Activated naive CD8-positive, alpha-beta T cell treated with anti-CD3 and anti-CD28 coated beads, Interleukin-2, amount 50 U/mL, for 24 hours (primary cell): Measurements from ENCODE around the gene OR2H1.
"Not testable (repeated sequence)": the region's sequence is repeated elsewhere in the genome, so short reads cannot be mapped to it uniquely, and the experiment has no call there.

Source experiments
- ATAC-seq: fragments of 150-1000 bp; cut with Tn5 transposase; one replicate; pipeline ENCODE4 v1.10.0; 2021
- DNase-seq: peaks from one replicate; pipeline ENCODE4 v3.0.0; 2021
- H3K27ac Mint-ChIP-seq: one replicate; pipeline ENCODE4 v1.8.0; 2021; ENCODE audit warnings: mild to moderate bottlenecking, mixed read lengths
- H3K27me3 Mint-ChIP-seq: one replicate; pipeline ENCODE4 v1.8.0; 2021; ENCODE audit warnings: mixed read lengths
- H3K36me3 Mint-ChIP-seq: one replicate; pipeline ENCODE4 v1.8.0; 2021; ENCODE audit warnings: low read depth, mixed read lengths
- H3K4me1 Mint-ChIP-seq: one replicate; pipeline ENCODE4 v1.8.0; 2021; ENCODE audit warnings: mixed read lengths
- H3K4me3 Mint-ChIP-seq: one replicate; pipeline ENCODE4 v1.8.0; 2021; ENCODE audit warnings: mild to moderate bottlenecking, moderate library complexity, mixed read lengths
- H3K9me3 Mint-ChIP-seq: one replicate; pipeline ENCODE4 v1.8.0; 2021; ENCODE audit warnings: mixed read lengths

Gene OR2H1

GRCh38 chr6:29456971-29457370, at the start of gene OR2H1, which contains the start of gene OR11A1:
Gene OR2H1, plus strand, starts transcription at chr6:29457155. Its CDS starts 4,615 bp downstream, at chr6:29461770.
Gene OR11A1, minus strand, starts transcription at chr6:29457071. Its CDS starts 29,430 bp downstream, at chr6:29427641.
- DNase-seq (no peak), ATAC-seq (no peak)
- no peak within 1 kb of the TSS for H3K27ac Mint-ChIP-seq
- H3K27me3 Mint-ChIP-seq = peaks cover 9% of the 10 kb centered on the region
- no peaks in the 10 kb centered on the region for H3K36me3 Mint-ChIP-seq
- H3K4me3 Mint-ChIP-seq = no peak within 1 kb of the TSS
- no peaks in the 10 kb centered on the region for H3K9me3 Mint-ChIP-seq
- H3K4me1 Mint-ChIP-seq = no peaks in the 10 kb centered on the region

GRCh38 chr6:29414588-29414987, 42.4 kb upstream of the OR2H1 start, which contains the start of gene OR12D1:
Gene OR12D1, plus strand, starts transcription at chr6:29414928.
- H3K9me3 Mint-ChIP-seq = peaks cover 20% of the 10 kb centered on the region
- no peak for ATAC-seq
- no peak for DNase-seq
- H3K27me3 Mint-ChIP-seq = peaks cover 33% of the 10 kb centered on the region
- no peaks in the 10 kb centered on the region for H3K4me1 Mint-ChIP-seq
- no peak within 1 kb of the TSS for H3K4me3 Mint-ChIP-seq
- no peaks in the 10 kb centered on the region for H3K36me3 Mint-ChIP-seq
- no peak within 1 kb of the TSS for H3K27ac Mint-ChIP-seq

- Mint-ChIP-seq H3K9me3 (no peaks in the 10 kb centered on the region), H3K36me3 (no peaks in the 10 kb centered on the region), H3K27me3 (peaks cover 28% of the 10 kb centered on the region), H3K27ac (no peak overlapping the region), H3K4me1 (no peaks in the 10 kb centered on the region), H3K4me3 (no peak overlapping the region)
- no peak for ATAC-seq
- no peak for DNase-seq
These were observed 37.4 kb upstream of the OR2H1 start for GRCh38 chr6:29419516-29419915.

- no peak for ATAC-seq
- Mint-ChIP-seq H3K4me1 (no peaks in the 10 kb centered on the region), H3K27me3 (peaks cover 32% of the 10 kb centered on the region), H3K9me3 (no peaks in the 10 kb centered on the region), H3K27ac (no peak overlapping the region), H3K4me3 (no peak overlapping the region), H3K36me3 (no peaks in the 10 kb centered on the region)
- no peak for DNase-seq
These were observed 32.8 kb upstream of the OR2H1 start for GRCh38 chr6:29424168-29424567.

GRCh38 chr6:29424575-29424974, 32.4 kb upstream of the OR2H1 start:
- Mint-ChIP-seq H3K9me3 (no peaks in the 10 kb centered on the region), H3K27me3 (peaks cover 35% of the 10 kb centered on the region), H3K36me3 (no peaks in the 10 kb centered on the region), H3K4me1 (no peaks in the 10 kb centered on the region), H3K27ac (no peak overlapping the region), H3K4me3 (no peak overlapping the region)
- no peak for DNase-seq
- ATAC-seq = peak; percentile 28

GRCh38 chr6:29425075-29425474, 31.9 kb upstream of the OR2H1 start:
- Mint-ChIP-seq H3K9me3 (no peaks in the 10 kb centered on the region), H3K4me3 (no peak overlapping the region), H3K27ac (no peak overlapping the region), H3K36me3 (no peaks in the 10 kb centered on the region), H3K27me3 (peaks cover 33% of the 10 kb centered on the region), H3K4me1 (no peaks in the 10 kb centered on the region)
- ATAC-seq (no peak), DNase-seq (no peak)

- H3K27me3 Mint-ChIP-seq = peaks cover 31% of the 10 kb centered on the region
- no peak overlapping the region for H3K4me3 Mint-ChIP-seq
- no peaks in the 10 kb centered on the region for H3K36me3 Mint-ChIP-seq
- no peak overlapping the region for H3K27ac Mint-ChIP-seq
- H3K4me1 Mint-ChIP-seq = no peaks in the 10 kb centered on the region
- H3K9me3 Mint-ChIP-seq = no peaks in the 10 kb centered on the region
- no peak for ATAC-seq
- no peak for DNase-seq
These were observed 30.3 kb upstream of the OR2H1 start for GRCh38 chr6:29426654-29427053.

GRCh38 chr6:29436730-29437129, 20.2 kb upstream of the OR2H1 start:
- peaks cover 38% of the 10 kb centered on the region for H3K27me3 Mint-ChIP-seq
- not testable (repeated sequence) for DNase-seq, H3K27ac Mint-ChIP-seq, H3K9me3 Mint-ChIP-seq, H3K4me1 Mint-ChIP-seq, H3K4me3 Mint-ChIP-seq, H3K36me3 Mint-ChIP-seq, ATAC-seq

GRCh38 chr6:29439006-29439405, 17.9 kb upstream of the OR2H1 start, which contains the start of gene OR10C1:
Gene OR10C1, plus strand, starts transcription at chr6:29439306. Its CDS starts 710 bp downstream, at chr6:29440016.
- Mint-ChIP-seq H3K36me3 (no peaks in the 10 kb centered on the region), H3K9me3 (peaks cover 6% of the 10 kb centered on the region), H3K4me3 (no peak within 1 kb of the TSS), H3K27ac (no peak within 1 kb of the TSS), H3K4me1 (no peaks in the 10 kb centered on the region), H3K27me3 (peaks cover 28% of the 10 kb centered on the region)
- DNase-seq (no peak), ATAC-seq (no peak)

- H3K4me1 Mint-ChIP-seq = no peaks in the 10 kb centered on the region
- ATAC-seq (no peak), DNase-seq (no peak)
- H3K4me3 Mint-ChIP-seq = no peak overlapping the region
- H3K27ac Mint-ChIP-seq = no peak overlapping the region
- H3K36me3 Mint-ChIP-seq = no peaks in the 10 kb centered on the region
- H3K27me3 Mint-ChIP-seq = peaks cover 35% of the 10 kb centered on the region
- peaks cover 3% of the 10 kb centered on the region for H3K9me3 Mint-ChIP-seq
These were observed 14.2 kb upstream of the OR2H1 start for GRCh38 chr6:29442719-29443118.

- ATAC-seq = not testable (repeated sequence)
These were observed 12.9 kb upstream of the OR2H1 start for GRCh38 chr6:29444031-29444430.

GRCh38 chr6:29447670-29448069, 9.3 kb upstream of the OR2H1 start:
- H3K4me1 Mint-ChIP-seq = no peaks in the 10 kb centered on the region
- ATAC-seq (no peak), DNase-seq (no peak)
- no peak overlapping the region for H3K4me3 Mint-ChIP-seq
- peaks cover 3% of the 10 kb centered on the region for H3K9me3 Mint-ChIP-seq
- no peak overlapping the region for H3K27ac Mint-ChIP-seq
- H3K27me3 Mint-ChIP-seq = peaks cover 33% of the 10 kb centered on the region
- H3K36me3 Mint-ChIP-seq = no peaks in the 10 kb centered on the region

More at GRCh38 chr6:29444031-29444430, 12.9 kb upstream of the OR2H1 start:
- DNase-seq, H3K9me3 Mint-ChIP-seq, H3K4me3 Mint-ChIP-seq, H3K27ac Mint-ChIP-seq, H3K36me3 Mint-ChIP-seq, H3K4me1 Mint-ChIP-seq: not testable (repeated sequence)
- peaks cover 38% of the 10 kb centered on the region for H3K27me3 Mint-ChIP-seq

- Mint-ChIP-seq H3K27me3 (peaks cover 16% of the 10 kb centered on the region), H3K36me3 (no peaks in the 10 kb centered on the region), H3K27ac (no peak overlapping the region), H3K4me3 (no peak overlapping the region), H3K9me3 (no peaks in the 10 kb centered on the region), H3K4me1 (no peaks in the 10 kb centered on the region)
- ATAC-seq (no peak), DNase-seq (no peak)
These were observed 5.3 kb upstream of the OR2H1 start for GRCh38 chr6:29451471-29452193.

- Mint-ChIP-seq H3K27me3 (peaks cover 12% of the 10 kb centered on the region), H3K4me1 (no peaks in the 10 kb centered on the region), H3K4me3 (no peak overlapping the region), H3K9me3 (no peaks in the 10 kb centered on the region), H3K36me3 (no peaks in the 10 kb centered on the region), H3K27ac (no peak overlapping the region)
- ATAC-seq = no peak
- no peak for DNase-seq
These were observed 4.3 kb downstream of the OR2H1 start for GRCh38 chr6:29461021-29461814.

- Mint-ChIP-seq H3K27me3 (peaks cover 12% of the 10 kb centered on the region), H3K4me3 (no peak overlapping the region), H3K27ac (no peak overlapping the region), H3K9me3 (no peaks in the 10 kb centered on the region), H3K36me3 (no peaks in the 10 kb centered on the region), H3K4me1 (no peaks in the 10 kb centered on the region)
- ATAC-seq = no peak
- DNase-seq = no peak
These were observed 5.1 kb downstream of the OR2H1 start for GRCh38 chr6:29462022-29462421.
